ENCODE results near the gene ITGA5.
A peak's percentile ranks its signal among the peaks of the same experiment; 100 is the strongest.
"Not testable (repeated sequence)": the region's sequence is repeated elsewhere in the genome, so short reads cannot be mapped to it uniquely, and the experiment has no call there.

The ITGA5 gene

DNA sequence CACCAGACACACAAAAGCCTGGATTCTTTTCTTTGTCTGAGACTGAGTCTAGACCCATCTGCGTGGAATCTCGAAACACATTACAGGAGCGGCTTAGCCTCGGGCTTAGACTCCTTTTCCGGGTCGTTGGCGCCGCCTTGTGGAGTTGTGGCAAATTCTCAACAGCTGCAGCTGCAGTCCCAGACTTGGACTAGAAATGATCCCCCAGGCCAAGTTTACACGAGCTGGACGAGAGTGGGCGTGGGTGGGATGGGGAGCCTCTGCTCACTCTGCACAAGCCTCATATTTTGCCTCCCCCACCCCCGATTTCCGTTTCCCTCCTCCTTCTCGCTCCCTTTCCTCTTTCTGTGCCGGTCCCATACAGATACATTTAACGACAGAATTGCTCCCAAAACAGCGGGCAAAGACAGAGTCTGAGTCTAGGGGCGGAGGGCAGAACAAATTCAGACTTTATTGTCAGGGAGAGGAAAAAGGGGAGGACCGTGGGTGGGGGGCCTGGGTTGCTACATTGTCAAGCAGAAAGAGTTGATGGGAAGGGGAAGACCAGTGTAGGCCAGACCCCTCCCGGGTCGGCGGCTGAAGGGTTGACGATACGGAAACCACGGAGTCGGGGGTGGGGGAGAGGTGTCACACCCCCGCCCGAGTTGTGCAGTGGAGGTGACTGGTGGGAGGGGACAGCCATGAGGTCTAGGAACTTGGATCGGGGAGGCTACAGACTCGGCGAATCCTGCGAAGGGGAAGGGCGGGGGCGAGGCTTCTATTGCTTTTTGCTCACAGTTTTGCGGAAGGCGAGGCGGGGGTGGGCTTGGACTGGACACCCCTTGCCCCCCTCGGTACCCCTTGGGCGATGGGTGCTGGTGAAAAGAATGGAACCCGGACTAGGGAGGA lies 50.1 kb downstream of the ITGA5 start:
- peak; percentile 98 for DNase-seq

GRCh38 chr12:54368025-54368708 lies 50.9 kb downstream of the ITGA5 start:
- DNase-seq, result no peak

- DNase-seq, result no peak
These were observed 54.7 kb downstream of the ITGA5 start, which contains the start of gene GPR84 for GRCh38 chr12:54364413-54364812. Gene GPR84, minus strand, starts transcription at chr12:54364486. Its CDS starts 635 bp downstream, at chr12:54363851.

DNA sequence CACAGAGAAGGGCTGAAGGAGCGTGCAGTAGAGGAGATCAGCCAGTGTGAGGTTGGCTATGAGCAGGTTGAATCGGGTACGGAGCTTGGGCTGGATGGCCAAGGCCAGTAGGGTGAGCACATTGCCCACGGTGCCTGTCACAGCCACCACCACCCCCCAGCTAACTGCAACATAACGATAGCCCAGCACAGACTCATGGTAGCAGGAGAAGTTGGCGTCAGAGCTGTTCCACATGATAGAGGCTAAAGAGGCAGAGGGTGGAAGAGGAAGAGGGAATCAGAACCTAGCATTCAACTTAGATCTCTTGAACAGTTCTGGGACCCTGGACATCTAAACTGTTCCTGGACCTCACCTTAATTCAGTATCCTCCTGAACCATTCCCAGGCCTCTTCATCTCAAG lies 55.4 kb downstream of the ITGA5 start:
- DNase-seq, result no peak

- DNase-seq, result no peak
These were observed 56.0 kb downstream of the ITGA5 start for GRCh38 chr12:54363047-54363446.

GRCh38 chr12:54360717-54361456 lies 58.2 kb downstream of the ITGA5 start:
- peak; percentile 97 for DNase-seq

DNA sequence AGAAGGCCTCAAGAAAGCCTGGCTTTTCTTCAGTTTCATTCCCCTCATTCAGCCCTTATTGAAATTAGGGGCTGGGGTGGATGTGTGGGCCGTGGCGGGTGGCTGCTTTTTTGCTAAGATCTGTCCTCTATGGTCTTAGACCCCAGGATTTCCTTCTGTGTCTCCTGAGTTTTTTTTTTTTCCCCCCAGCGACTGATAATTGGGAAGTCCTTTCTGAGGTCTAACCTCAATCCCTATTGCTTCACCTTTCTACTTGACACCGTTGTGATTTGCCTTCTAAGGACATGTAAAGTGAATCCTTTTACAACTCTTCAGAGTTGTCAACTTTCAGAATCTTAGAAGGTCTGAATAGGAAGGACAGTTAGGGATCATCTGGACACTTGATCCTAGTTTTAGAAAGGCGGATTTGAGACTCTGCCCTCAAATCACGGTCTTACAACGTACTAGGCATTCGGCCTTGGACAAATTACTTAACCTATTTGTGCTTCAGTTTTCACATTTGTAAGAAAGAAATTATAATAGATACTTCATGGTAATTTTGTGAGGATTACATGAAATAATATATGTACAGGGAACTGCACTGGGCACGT lies 59.2 kb downstream of the ITGA5 start:
- DNase-seq, result no peak

DNA sequence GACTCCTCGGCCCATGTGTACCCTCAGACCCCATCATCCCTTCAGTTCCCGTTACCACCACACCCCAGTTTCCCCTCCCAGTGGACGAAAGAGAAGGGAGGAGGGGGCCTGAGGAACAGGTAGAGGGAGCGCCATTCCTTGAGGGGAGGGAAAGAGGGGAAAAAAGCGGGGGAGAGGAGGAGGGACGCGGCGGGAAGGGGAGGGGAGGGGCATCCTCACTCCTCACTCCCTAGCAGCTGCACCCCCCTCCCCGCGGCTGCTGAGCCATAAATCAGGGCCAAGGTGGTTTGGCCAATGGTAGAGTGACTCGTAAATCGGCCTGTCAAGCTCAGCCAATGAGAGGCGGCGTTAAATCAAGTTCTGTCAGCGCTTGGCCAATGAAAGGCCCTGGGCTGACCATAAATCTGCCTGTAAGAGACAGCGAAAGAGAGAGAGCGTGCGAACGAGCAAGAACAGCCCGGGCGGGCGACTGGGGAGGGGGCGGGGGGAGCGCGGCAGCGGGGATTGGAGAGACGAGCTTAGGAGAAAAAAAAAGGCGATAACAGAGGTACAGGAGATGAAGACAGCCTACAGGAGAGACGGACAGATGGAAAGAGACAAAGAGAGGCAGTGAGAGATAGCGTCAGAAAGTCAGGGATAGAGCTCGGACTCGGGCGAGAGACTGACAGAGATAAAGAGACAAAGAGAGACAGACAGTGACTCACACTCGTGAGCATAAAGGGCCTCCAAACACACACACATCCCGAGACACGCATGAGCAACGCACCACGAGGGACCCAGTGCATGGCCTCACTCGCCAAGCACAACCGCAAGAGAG lies 59.9 kb downstream of the ITGA5 start:
- peak; percentile 100 for DNase-seq

- peak; percentile 80 for DNase-seq
These were observed 60.7 kb downstream of the ITGA5 start for GRCh38 chr12:54358191-54358944.

DNA sequence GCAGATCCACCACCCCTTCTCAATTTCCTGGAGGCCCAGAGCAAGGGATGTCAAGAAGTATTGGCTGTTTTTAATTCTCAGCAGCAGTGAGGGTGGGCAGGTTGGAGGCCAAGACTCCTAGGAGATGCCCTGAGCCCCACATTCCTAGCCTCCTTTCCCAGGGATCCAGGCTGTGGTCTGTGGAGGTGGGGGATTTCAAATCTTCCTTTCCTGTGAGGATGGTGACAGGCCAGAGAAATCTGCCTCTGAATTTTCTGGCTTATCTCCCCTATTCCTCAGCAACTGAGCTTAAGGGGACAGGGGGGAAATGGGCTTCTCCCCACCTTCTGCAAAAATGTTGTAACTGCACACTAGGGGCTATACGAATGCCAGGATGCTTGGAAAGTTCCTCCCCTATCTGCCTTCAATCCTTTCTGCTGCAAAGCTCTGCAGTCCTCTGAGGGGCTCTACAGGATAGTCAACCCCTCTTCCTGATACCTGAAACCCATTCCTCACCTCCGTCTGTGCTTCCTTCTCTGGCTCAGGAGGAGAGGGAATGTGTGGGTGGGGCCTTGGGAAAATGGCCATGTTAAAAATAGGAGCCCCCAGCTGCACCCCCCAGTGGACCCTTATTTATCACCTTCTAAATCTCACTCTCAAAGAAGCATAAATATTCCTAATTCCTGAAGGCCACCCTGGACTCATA lies 61.4 kb downstream of the ITGA5 start:
- DNase-seq, result no peak

DNA sequence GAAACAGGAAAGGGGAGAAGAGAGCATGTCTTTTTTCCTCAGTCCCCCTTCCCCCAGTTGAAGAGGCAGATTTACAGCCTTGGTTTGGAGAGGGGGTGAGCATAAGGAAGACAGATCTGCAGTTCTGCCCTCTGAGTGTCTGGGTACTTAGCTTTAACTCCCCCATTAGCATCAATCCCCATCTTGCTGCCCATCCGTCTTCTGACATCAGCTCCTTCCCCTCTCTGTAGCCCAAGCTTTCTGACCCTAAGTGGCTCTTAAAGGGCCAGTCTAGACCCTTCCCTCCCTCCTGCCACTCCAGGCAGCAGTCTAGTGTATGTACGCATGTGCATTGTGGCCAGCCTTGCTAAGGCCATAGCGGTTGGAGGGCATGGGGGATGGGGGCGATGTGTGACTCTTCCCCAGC lies 62.1 kb downstream of the ITGA5 start:
- DNase-seq, result peak; percentile 90

DNA sequence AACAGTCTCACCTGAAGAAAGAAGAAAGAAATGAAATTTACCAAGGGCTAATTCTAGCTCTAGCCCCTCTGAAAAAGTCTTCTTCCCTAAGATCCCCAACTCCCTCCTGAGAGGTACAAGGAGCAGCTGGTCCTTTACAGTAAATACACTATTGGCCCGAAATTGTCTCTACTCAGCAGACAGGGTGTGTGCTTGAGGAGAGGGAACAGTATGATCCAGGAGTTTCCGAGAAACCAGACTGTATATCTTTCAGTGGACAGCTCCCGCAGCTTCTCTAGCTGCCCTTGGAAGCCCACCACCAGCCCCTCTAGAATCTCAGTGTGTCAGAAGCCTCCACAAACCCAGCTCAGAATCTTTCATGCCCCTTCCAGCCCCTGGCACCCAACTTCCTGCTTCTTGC lies 62.8 kb downstream of the ITGA5 start:
- no peak for DNase-seq

- DNase-seq, result peak; percentile 46
These were observed 63.8 kb downstream of the ITGA5 start for GRCh38 chr12:54355104-54355815.

DNA sequence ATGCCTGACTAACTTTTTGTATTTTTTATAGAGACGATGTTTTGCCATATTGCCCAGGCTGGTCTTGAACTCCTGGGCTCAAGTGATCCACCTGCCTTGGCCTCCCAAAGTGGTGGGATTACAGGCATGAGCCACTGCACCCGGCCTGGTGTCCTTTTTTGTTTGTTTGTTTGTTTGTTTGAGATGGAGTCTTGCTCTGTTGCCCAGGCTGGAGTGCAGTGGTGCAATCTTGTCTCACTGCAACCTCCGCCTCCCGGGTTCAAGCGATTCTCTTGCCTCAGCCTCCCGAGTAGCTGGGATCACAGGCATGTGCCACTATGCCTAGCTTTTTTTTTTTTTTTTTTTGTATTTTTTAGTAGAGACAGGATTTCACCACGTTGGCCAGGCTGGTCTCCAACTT lies 64.8 kb downstream of the ITGA5 start:
- DNase-seq, result not testable (repeated sequence)

GRCh38 chr12:54352891-54353874 lies 65.9 kb downstream of the ITGA5 start:
- DNase-seq, result peak; percentile 79

GRCh38 chr12:54352022-54352531 lies 67.0 kb downstream of the ITGA5 start:
- DNase-seq, result peak; percentile 93

- DNase-seq, result no peak
These were observed 67.7 kb downstream of the ITGA5 start for GRCh38 chr12:54351341-54351740.

DNA sequence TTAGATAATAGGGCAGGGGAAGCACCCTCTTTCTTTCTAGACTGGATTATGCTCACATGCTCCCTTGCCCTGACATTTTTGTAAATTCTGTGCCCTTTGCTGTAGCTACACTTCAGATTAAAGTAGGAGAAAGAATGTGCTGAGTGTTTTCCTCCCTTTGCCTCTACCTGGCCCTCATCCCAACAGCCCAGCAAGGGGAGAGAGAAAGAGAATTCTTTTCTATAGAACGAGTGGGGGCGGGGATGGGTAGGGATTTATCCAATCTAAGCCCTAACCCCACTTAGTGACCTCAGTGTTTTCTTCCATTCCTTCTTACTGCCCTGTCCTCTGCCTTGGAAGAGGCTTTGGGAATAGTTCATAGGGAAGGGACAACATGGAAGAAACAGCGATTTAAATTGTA lies 68.3 kb downstream of the ITGA5 start:
- peak; percentile 61 for DNase-seq
